ENCODE measurements around the gene ZBTB44. TPM values are rescaled to one million over a fixed set of nuclear protein-coding genes. Genes with fewer than 3 reads are reported as not detected.

ZBTB44 gene
- total and polyA plus RNA-seq, 2 experiments from 2014 or later: 7.1 to 36.1 TPM

- no peak for TF ChIP-seq CTCF (IDR thresholded peaks at IDR 0.05; ENCODE audit: low read depth, low read length)
- H3K27ac ChIP-seq: no peak overlapping the region
- no peaks in the 10 kb centered on the region for H3K36me3 ChIP-seq
Measured at GRCh38 chr11:130327716-130328115, 13.0 kb upstream of the ZBTB44 start.

GRCh38 chr11:130325691-130326090, 11.0 kb upstream of the ZBTB44 start:
- Histone ChIP-seq H3K4me1 (ENCODE audit: low read depth) (peaks cover 11% of the 10 kb centered on the region), H3K9me3 (ENCODE audit: low read depth) (no peaks in the 10 kb centered on the region), H3K27ac (no peak overlapping the region), H3K36me3 (no peaks in the 10 kb centered on the region), H3K4me3 (no peak overlapping the region), H3K27me3 (no peaks in the 10 kb centered on the region)
- TF ChIP-seq CTCF (IDR thresholded peaks at IDR 0.05; ENCODE audit: low read depth, low read length): no peak
- no peak for DNase-seq (ENCODE audit: low read depth in 1 of 2, low spot score in 1 of 2)

More at GRCh38 chr11:130327716-130328115, 13.0 kb upstream of the ZBTB44 start:
- no peaks in the 10 kb centered on the region for H3K27me3 ChIP-seq
- no peak for DNase-seq (ENCODE audit: low read depth in 1 of 2, low spot score in 1 of 2)
- H3K4me3 ChIP-seq: no peak overlapping the region
- H3K4me1 ChIP-seq (ENCODE audit: low read depth): peaks cover 11% of the 10 kb centered on the region
- no peaks in the 10 kb centered on the region for H3K9me3 ChIP-seq (ENCODE audit: low read depth)

- Histone ChIP-seq H3K36me3 (no peaks in the 10 kb centered on the region), H3K27me3 (no peaks in the 10 kb centered on the region), H3K9me3 (ENCODE audit: low read depth) (no peaks in the 10 kb centered on the region), H3K27ac (no peak overlapping the region), H3K4me3 (no peak overlapping the region), H3K4me1 (ENCODE audit: low read depth) (no peaks in the 10 kb centered on the region)
- TF ChIP-seq CTCF (IDR thresholded peaks at IDR 0.05; ENCODE audit: low read depth, low read length): no peak
- peak in 1 of 2 donors; percentile 57 for DNase-seq (ENCODE audit: low read depth in 1 of 2, low spot score in 1 of 2)
Measured at GRCh38 chr11:130323452-130324450, 9.0 kb upstream of the ZBTB44 start.

- no peak for DNase-seq (ENCODE audit: low read depth in 1 of 2, low spot score in 1 of 2)
- H3K4me1 ChIP-seq (ENCODE audit: low read depth): peaks cover 6% of the 10 kb centered on the region
- H3K4me3 ChIP-seq: no peak overlapping the region
- no peak overlapping the region for H3K27ac ChIP-seq
- no peaks in the 10 kb centered on the region for H3K9me3 ChIP-seq (ENCODE audit: low read depth)
- H3K36me3 ChIP-seq: no peaks in the 10 kb centered on the region
- H3K27me3 ChIP-seq: no peaks in the 10 kb centered on the region
- no peak for TF ChIP-seq CTCF (IDR thresholded peaks at IDR 0.05; ENCODE audit: low read depth, low read length)
Measured at GRCh38 chr11:130322126-130322525, 7.4 kb upstream of the ZBTB44 start.

GRCh38 chr11:130318031-130318673, 3.4 kb upstream of the ZBTB44 start:
- H3K27me3 ChIP-seq: no peaks in the 10 kb centered on the region
- DNase-seq (ENCODE audit: low read depth in 1 of 2, low spot score in 1 of 2): no peak
- no peak overlapping the region for H3K4me3 ChIP-seq
- no peaks in the 10 kb centered on the region for H3K36me3 ChIP-seq
- peaks cover 6% of the 10 kb centered on the region for H3K4me1 ChIP-seq (ENCODE audit: low read depth)
- peak overlapping the region; percentile 12 for H3K27ac ChIP-seq
- no peaks in the 10 kb centered on the region for H3K9me3 ChIP-seq (ENCODE audit: low read depth)
- TF ChIP-seq CTCF (IDR thresholded peaks at IDR 0.05; ENCODE audit: low read depth, low read length): no peak

All from cardiac muscle cell (in vitro differentiated cells and primary cell).